ENCODE measurements around the gene HPS3. TPM values are rescaled to one million over a fixed set of nuclear protein-coding genes. Genes with fewer than 3 reads are reported as not detected.

HPS3 gene
- total RNA-seq, 1 donor from 2014 or later: 17.4 TPM

- peaks cover 2% of the 10 kb centered on the region for H3K27me3 Mint-ChIP-seq (ENCODE audit: low read depth)
- H3K36me3 Mint-ChIP-seq (ENCODE audit: low read depth): no peaks in the 10 kb centered on the region
- no peaks in the 10 kb centered on the region for H3K4me1 Mint-ChIP-seq
- peak overlapping the region; percentile 38 for H3K4me3 Mint-ChIP-seq
- DNase-seq (ENCODE audit: low read depth, low spot score): no peak
- TF ChIP-seq, protein P1, sequence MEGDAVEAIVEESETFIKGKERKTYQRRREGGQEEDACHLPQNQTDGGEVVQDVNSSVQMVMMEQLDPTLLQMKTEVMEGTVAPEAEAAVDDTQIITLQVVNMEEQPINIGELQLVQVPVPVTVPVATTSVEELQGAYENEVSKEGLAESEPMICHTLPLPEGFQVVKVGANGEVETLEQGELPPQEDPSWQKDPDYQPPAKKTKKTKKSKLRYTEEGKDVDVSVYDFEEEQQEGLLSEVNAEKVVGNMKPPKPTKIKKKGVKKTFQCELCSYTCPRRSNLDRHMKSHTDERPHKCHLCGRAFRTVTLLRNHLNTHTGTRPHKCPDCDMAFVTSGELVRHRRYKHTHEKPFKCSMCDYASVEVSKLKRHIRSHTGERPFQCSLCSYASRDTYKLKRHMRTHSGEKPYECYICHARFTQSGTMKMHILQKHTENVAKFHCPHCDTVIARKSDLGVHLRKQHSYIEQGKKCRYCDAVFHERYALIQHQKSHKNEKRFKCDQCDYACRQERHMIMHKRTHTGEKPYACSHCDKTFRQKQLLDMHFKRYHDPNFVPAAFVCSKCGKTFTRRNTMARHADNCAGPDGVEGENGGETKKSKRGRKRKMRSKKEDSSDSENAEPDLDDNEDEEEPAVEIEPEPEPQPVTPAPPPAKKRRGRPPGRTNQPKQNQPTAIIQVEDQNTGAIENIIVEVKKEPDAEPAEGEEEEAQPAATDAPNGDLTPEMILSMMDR (conservative IDR thresholded peaks at IDR 0.05): peak; percentile 79
- no peaks in the 10 kb centered on the region for H3K9me3 Mint-ChIP-seq
- H3K27ac Mint-ChIP-seq (ENCODE audit: unreplicated experiment): no peak overlapping the region
Measured at GRCh38 chr3:149120051-149120972, 9.1 kb upstream of the HPS3 start.

DNA sequence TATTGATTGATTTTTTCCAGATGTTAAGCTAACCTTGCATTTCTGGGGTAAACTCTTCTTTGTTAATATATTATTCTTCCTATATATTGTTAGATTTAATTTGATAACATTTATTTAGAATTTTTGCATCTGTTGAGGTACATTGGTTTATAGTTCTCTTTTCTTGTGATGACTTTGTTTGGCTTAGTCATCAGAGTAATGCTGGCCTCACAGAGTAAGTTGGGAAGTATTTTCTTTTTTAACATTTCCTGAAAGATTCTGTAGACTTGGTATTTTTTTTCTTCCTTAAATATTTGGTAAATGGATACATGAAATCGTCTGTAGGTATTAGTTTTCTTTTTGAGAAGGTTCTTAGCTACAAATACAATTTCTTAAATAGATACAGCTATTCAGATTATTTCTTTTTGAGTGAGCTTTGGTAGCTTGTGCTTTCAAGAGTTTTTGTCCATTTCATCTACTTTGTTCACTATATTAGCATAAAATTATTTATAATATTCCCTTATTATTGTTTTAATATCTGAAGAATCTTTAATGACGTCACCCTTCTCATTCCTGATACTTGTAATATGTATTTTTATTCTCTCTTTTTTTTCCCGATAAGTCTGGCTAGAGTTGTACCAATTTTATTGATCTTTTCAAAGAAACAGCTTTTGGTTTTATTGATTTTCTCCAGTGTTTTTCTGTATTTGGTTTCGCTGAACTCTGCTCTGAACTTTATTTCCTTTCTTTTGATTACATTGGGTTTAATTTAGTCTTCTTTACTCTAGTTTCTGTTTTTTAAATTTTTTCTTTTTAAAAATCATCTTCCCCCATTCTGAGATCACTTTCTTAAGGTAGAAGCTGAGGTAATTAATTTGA, 6.5 kb upstream of the HPS3 start:
- no peak for DNase-seq (ENCODE audit: low read depth, low spot score)

DNA sequence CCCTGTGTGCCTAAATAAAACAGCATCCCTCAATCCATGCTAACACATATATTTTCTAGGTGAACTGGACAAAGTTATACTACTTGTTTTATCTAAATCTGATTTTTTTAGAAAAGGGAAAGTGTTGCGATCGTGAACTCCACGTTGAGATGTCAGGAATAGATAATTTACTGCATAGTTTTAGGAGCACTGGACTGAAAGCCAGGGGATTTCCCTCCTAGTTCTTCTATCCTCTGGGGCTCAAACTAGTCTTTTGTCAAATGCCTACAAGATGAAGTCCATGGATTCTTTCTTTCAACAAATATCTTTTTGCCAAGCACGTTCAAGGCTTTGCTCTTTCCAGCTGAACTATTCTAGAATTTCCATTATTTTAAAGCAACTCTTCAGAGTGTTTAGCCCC, 617 bp upstream of the HPS3 start:
- no peak for DNase-seq (ENCODE audit: low read depth, low spot score)
- Mint-ChIP-seq H3K27ac (ENCODE audit: unreplicated experiment) (no peak overlapping the region), H3K4me3 (peak overlapping the region; percentile 91), H3K27me3 (ENCODE audit: low read depth) (peaks cover 15% of the 10 kb centered on the region), H3K4me1 (peaks cover 35% of the 10 kb centered on the region), H3K36me3 (ENCODE audit: low read depth) (peaks cover 5% of the 10 kb centered on the region), H3K9me3 (no peaks in the 10 kb centered on the region)
- TF ChIP-seq, protein P1 (conservative IDR thresholded peaks at IDR 0.05): no peak

More for the DNA sequence above, 6.5 kb upstream of the HPS3 start:
- Mint-ChIP-seq H3K4me1 (no peaks in the 10 kb centered on the region), H3K36me3 (ENCODE audit: low read depth) (no peaks in the 10 kb centered on the region), H3K4me3 (no peak overlapping the region), H3K9me3 (no peaks in the 10 kb centered on the region), H3K27me3 (ENCODE audit: low read depth) (peaks cover 9% of the 10 kb centered on the region), H3K27ac (ENCODE audit: unreplicated experiment) (no peak overlapping the region)
- TF ChIP-seq, protein P1 (conservative IDR thresholded peaks at IDR 0.05): no peak

DNA sequence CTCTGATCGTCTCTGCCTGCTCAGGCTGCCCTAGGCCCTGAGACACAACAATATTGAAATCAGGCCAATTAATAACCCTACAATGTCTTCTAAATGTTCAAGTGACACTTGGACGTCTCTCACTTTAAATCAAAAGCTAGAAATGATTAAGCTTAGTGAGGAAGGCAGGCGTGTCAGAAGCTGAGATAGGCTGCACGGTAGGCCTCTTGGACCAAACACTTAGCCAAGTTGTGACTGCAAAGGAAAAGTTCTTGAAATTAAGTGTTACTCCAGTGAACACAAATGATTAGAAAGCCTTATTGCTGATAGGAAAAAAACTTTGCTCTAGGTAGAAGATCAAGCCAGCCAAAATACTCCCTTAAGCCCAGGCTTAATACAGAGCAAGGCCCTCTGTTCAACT, 2.2 kb downstream of the HPS3 start:
- TF ChIP-seq, protein P1 (conservative IDR thresholded peaks at IDR 0.05): no peak
- Mint-ChIP-seq H3K4me3 (peak overlapping the region; percentile 91), H3K27me3 (ENCODE audit: low read depth) (peaks cover 8% of the 10 kb centered on the region), H3K4me1 (peaks cover 40% of the 10 kb centered on the region), H3K9me3 (no peaks in the 10 kb centered on the region), H3K27ac (ENCODE audit: unreplicated experiment) (no peak overlapping the region), H3K36me3 (ENCODE audit: low read depth) (peaks cover 5% of the 10 kb centered on the region)
- no peak for DNase-seq (ENCODE audit: low read depth, low spot score)

- Mint-ChIP-seq H3K36me3 (ENCODE audit: low read depth) (peaks cover 5% of the 10 kb centered on the region), H3K4me3 (no peak overlapping the region), H3K27me3 (ENCODE audit: low read depth) (no peaks in the 10 kb centered on the region), H3K4me1 (peaks cover 36% of the 10 kb centered on the region), H3K9me3 (no peaks in the 10 kb centered on the region), H3K27ac (ENCODE audit: unreplicated experiment) (no peak overlapping the region)
- TF ChIP-seq, protein P1 (conservative IDR thresholded peaks at IDR 0.05): no peak
- no peak for DNase-seq (ENCODE audit: low read depth, low spot score)
Measured at GRCh38 chr3:149134575-149134974, 5.1 kb downstream of the HPS3 start.

All from neural crest cell (in vitro differentiated cells).